NCI-H748 (cell line): ENCODE measurements around the gene MLC1.

Experiments
- DNase-seq: peaks from one replicate; lab custom pipeline; 2025; ENCODE audit not compliant: unreplicated experiment; lab: John Stamatoyannopoulos, UW

The MLC1 gene

GRCh38 chr22:50016988-50017700, 68.1 kb downstream of the MLC1 start:
- DNase-seq = no peak

- DNase-seq = no peak
These were observed 68.8 kb downstream of the MLC1 start for GRCh38 chr22:50016308-50016987.

- DNase-seq = no peak
These were observed 69.5 kb downstream of the MLC1 start for GRCh38 chr22:50015451-50016307.

- DNase-seq = peak; percentile 45
These were observed 70.4 kb downstream of the MLC1 start for GRCh38 chr22:50014655-50015401.

- no peak for DNase-seq
These were observed 71.1 kb downstream of the MLC1 start for GRCh38 chr22:50014053-50014501.

GRCh38 chr22:50012211-50013181, 72.7 kb downstream of the MLC1 start, which contains the start of gene IL17REL:
Gene IL17REL (minus strand): TSS chr22:50012765. CDS start chr22:50012646, 119 bp downstream.
- peak; percentile 16 for DNase-seq

GRCh38 chr22:50011447-50012210, 73.6 kb downstream of the MLC1 start:
- peak; percentile 37 for DNase-seq

GRCh38 chr22:50010676-50011446, 74.4 kb downstream of the MLC1 start:
- no peak for DNase-seq

- no peak for DNase-seq
These were observed 75.2 kb downstream of the MLC1 start for GRCh38 chr22:50009765-50010675.
